Cortex of kidney (tissue), 1 donor: ENCODE data around the gene ZNF57.
"Not testable (repeated sequence)": the region's sequence is repeated elsewhere in the genome, so short reads cannot be mapped to it uniquely, and the experiment has no call there.

Source experiments
- DNase-seq: peaks from one replicate; lab custom pipeline; 2025; lab: John Stamatoyannopoulos, UW

The ZNF57 gene

DNA sequence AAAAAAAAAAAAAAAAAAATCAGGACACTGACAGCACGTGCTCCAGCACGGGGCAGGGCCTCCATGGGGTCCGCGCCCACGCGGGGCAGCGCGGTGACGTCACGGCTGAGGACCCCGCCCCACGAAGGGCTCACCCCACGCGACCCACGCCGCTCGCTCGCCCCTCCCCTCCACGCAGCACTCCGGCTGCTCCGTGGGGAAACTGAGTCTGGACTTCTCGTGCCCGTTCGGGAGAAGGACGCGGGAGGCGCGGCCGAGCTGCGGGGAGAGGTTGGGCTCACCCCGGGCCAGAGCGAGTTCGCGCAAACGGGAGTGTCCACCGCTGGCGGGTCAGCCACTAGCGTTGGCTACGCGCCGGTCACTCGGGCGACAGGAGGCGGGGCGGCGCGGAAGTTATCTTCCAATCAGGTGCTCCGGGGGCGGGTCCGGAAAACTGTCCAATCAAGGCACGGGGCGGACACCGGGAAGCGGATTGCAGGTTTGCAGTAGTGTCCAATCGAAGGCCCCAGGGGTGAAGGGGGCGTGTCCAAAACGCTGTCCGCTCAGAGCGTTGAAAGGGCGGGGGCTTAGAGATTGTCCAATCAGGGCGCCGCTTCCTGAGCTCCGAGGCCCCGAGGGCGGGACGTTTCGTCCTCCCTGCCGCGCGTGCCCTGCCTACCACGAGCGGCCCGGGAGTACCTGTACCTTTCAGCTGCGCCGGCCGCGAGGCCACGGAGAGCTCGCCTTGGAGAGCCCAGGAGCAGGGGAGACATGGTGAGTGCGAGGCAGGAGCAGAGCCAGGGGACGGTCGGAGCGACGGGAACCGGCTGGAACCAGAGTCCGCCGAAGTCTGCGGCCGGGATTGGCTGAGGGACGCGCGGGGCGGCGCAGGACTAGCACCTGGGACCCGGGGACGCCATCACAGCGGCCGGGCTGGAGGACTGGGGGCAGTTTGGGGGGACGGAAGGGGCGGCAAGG, at the start of gene ZNF57:
Gene ZNF57 (plus strand): TSS at position 633 of the 957 bp plus-strand sequence. CDS start 118 bp downstream, at position 751.
- peak; percentile 99 for DNase-seq

GRCh38 chr19:2852598-2852997, 48.1 kb upstream of the ZNF57 start:
- DNase-seq = no peak

DNA sequence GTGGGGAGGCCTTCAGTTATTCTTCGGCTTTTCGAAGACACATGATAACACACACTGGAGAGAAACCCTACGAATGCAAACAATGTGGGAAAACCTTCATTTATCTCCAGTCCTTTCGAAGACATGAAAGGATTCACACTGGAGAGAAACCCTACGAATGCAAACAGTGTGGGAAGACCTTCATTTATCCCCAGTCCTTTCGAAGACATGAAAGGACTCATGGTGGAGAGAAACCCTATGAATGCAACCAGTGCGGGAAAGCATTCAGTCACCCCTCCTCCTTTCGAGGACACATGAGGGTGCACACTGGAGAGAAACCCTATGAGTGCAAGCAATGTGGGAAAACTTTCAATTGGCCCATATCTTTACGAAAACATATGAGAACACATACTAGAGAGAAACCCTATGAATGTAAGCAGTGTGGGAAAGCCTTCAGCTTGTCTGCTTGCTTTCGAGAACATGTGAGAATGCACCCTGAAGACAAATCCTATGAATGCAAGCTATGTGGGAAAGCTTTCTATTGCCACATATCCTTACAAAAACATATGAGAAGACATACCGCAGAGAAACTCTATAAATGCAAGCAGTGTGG, 47.6 kb upstream of the ZNF57 start:
- no peak for DNase-seq

- no peak for DNase-seq
These were observed 45.9 kb upstream of the ZNF57 start for GRCh38 chr19:2854849-2855248.

DNA sequence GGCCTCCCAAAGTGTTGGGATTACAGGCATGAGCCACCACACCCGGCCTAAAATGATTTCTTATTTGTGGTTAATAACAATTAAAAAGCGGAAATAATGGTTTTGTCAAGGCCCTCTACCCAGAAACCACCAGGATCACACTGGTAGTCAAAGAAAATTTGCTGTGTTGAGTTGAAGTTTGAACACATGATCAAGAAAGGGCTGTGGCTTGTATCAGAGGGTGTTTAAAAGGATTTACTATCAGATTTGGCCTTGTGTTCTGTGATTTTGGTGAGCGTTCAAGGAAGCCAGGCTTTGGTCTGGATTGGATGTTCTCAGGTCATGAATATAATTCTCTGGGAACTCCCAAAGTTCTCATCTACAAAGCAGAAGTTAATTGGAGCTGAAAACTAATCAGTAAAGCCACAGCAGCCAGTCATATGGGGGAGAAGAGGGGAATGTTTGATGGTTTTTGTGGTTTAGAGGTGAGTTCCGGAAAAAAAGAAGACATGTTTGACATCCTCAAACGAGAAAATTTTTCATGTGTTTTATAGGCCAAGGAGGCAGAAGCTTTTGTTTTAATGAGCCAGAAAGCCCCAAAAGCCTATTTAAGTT, 44.2 kb upstream of the ZNF57 start:
- DNase-seq = no peak

DNA sequence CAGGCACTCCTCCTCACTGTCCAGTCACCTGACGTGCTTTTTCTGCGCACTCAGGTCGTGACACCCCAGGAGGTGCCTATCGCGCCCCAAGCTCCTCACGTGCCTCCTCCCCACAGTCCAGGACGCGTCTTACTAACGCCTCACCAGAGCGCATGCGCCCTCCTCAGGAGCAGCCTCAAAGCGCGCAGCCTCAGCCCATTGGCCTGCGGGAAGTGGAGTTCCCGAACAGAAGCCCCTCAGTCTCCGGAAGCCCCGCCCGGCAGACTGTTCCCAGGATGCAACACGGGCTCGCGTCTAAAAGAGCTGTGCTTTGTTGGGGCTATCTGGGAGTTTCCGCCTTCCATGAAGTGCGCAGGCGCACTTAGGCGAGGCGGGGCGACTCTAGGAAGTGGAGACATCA, 41.9 kb upstream of the ZNF57 start:
- DNase-seq = no peak

DNA sequence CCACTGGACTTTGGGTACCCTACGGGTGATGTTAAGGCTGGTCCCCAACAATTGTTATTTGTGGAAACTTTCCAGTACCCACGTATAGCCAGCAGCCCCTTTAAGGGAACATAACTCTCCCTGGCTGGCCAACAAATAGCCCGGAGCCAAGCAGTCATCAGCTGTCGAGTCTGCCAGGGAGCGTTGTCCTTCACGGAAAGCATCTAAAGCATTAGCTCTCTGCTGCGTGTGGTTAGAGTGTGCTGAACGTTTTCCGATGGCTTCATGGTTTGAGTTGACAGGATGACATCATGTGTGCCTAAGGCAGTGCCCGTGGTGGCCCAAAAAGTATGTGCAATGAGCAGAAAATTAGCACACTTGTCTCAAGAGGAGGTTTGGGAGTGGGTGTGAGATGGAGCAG, 36.9 kb upstream of the ZNF57 start:
- no peak for DNase-seq

GRCh38 chr19:2865334-2866100, 35.2 kb upstream of the ZNF57 start:
- no peak for DNase-seq

DNA sequence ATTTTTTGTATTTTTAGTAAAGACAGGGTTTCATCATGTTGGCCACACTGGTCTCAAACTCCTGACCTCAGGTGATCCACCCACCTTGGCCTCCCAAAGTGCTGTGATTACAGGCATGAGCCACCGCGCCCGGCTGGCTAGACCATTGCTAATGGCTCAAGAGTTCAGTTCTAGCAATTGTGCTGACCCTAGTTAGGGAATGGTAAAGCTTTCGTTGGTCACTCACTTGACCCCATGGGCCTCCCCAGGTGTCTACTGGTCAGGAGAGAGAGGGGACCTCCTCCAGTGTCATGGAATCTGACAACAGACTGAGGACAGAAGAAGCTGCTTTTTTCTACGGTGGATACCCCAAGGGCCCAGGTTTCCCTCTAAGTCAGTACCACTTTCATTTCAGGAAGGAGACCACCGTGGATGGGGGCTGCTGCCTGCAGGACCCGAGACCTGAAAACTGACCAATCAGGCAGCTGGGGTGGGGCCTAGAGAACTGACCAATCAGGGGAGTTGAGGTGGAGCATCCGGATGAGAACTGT, 34.2 kb upstream of the ZNF57 start:
- no peak for DNase-seq

DNA sequence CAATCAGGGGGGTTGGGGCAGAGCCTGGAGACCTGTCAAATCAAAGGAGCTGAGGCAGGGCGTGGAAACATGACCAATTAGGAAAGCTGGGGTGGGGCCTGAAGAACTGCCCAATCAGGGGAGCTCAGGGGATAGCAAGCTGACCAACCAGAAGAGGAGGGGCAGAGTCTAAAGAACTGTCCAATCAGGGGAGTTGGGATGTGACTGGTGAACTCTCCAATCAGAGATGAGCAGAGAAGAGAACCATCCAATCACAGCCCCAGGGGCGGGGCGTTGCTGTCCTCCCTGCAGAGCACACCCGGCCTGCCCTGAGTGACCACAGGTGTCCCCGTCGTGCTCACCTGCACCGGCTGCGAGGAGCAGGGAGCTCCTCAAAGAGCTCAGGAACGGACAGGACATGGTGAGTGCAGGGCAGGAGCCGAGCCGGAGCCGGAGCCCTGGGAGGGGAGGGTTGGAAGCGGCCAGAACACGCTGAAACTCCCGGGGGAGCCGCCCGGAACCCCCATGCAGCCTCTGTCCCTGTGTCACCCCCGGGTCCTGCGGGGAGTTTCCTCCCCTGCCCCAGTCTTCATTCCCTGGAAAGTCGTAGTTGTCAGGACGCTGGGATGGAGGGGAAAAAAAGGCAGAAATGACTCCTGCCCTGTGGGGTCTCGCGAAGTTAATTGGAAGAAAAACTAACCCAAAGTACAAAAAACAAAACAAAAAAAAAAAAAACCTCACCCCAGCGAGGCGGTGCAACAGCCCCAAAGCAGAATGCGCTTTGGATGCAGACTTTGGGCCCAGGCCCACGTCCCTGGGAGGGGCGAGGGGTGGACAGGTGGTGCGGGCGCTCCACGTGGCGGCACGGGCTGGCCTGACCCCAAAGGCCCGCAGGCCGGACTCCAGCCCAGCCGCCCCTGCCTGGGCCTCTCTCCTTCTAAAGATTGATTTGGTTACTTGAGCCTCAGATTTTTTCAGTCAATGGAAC, 33.4 kb upstream of the ZNF57 start, which contains the start of gene ZNF556:
Gene ZNF556 (plus strand): TSS at position 311 of the 967 bp plus-strand sequence. CDS start 87 bp downstream, at position 398.
- no peak for DNase-seq

GRCh38 chr19:2869618-2870017, 31.1 kb upstream of the ZNF57 start:
- no peak for DNase-seq

DNA sequence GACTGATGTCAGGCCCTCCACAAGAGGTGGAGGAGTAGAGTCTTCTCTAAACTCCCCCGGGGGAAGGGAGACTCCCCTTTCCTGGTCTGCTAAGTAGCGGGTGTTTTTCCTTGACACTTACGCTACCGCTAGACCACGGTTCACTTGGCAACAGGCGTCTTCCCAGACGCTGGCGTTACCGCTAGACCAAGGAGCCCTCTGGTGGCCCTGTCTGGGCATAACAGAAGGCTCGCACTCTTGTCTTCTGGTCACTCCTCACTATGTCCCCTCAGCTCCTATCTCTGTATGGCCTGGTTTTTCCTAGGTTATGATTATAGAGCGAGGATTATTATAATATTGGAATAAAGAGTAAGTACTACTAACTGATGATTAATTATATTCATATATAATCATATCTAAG, 28.6 kb upstream of the ZNF57 start:
- not testable (repeated sequence) for DNase-seq

GRCh38 chr19:2877398-2878331, 23.1 kb upstream of the ZNF57 start:
- DNase-seq = no peak

GRCh38 chr19:2883686-2884439, 16.9 kb upstream of the ZNF57 start:
- no peak for DNase-seq

DNA sequence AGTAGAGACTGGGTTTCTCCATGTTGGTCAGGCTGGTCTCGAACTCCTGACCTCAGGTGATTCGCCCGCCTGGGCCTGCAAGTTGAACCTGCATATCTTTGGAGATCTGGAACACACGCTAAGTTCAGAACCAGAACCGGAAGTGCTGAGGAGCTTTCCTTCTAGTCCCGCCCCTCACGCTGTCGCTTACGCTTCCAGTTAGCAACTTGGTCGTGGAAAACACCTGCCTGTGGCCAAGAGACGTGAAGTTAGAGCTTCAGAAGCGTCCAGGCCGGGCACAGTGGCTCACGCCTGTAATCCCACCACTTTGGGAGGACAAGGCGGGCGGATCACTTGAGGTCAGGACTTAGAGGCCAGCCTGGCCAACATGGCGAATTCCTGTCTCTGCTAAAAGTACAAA, 15.0 kb upstream of the ZNF57 start:
- no peak for DNase-seq

GRCh38 chr19:2887391-2887914, 13.3 kb upstream of the ZNF57 start:
- DNase-seq = no peak

DNA sequence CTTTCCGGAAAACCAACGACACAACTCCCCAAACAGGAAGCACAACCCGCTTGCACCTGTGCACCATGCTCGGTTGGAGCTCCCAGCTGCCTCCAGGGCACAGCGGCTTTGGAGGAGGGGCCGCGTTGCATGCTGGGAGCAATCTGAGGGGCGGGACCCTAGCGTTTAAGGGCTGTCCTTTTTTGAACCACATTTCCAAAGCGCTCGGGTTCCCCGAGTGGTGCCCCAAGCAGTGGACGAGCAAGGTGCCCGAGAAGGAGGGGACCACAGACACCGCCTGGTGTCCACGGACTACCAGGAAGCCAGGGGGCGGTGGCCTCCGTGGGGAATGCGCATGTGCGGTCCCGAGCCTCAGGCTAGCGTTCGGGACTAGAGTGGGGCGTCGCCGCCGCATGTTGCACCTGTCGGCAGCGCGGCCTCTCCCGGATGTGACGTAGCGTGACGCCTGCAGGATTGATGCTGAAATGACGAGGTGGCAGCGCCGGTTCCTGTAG, 11.9 kb upstream of the ZNF57 start:
- DNase-seq = no peak

- not testable (repeated sequence) for DNase-seq
These were observed 10.2 kb upstream of the ZNF57 start for GRCh38 chr19:2890531-2890930.
